ENCODE results near the gene TAOK1. TPM values are rescaled to one million over a fixed set of nuclear protein-coding genes. Genes with fewer than 3 reads are reported as not detected.
A peak's percentile ranks its signal among the peaks of the same experiment; 100 is the strongest.

TAOK1 gene
- total RNA-seq, 1 experiment from 2014 or later: 87.1 TPM

DNA sequence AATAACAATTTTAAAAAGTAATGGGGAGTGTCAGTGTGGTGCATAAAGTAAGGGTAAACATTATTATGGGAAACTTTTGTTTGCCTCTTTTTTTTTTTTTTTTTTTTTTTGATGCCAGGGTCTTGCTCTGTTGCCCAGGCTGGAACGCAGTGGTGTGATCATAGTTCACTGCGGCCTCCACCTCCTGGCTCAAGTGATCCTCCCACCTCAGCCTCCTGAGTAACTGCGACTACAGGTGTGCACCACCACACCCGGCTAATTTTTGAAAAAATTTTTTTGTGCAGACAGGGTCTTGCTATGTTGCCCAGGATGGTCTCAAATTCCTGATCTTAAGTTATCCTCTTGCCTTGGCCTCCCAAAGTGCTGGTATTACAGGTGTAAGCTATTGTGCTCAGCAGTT lies 10.7 kb downstream of the TAOK1 start:
- Mint-ChIP-seq H3K4me1 (peaks cover 7% of the 10 kb centered on the region; the same call in 1 of the 2 replicates), H3K27me3 (ENCODE audit: low read depth) (no peaks in the 10 kb centered on the region), H3K27ac (no peak overlapping the region), H3K36me3 (peaks cover 16% of the 10 kb centered on the region), H3K9me3 (peaks cover 4% of the 10 kb centered on the region; the same call in 1 of the 2 replicates), H3K4me3 (no peak overlapping the region)
- DNase-seq (ENCODE audit: low spot score) (no peak), ATAC-seq (no peak)
- POLR2A ChIA-PET: no interaction called here
- TF ChIP-seq ZNF121 (CRISPR knock-in tag; IDR thresholded peaks at IDR 0.05): peak; percentile 56
- TF ChIP-seq NR3C1 (CRISPR knock-in tag; conservative IDR thresholded peaks at IDR 0.05; ENCODE audit: low read depth): no peak
- CTCF ChIA-PET: interaction anchor here (0.6 kb wide), 1 partner anchor 254 kb away, joined by 3 read pairs; no protein-coding TSS in a partner anchor

DNA sequence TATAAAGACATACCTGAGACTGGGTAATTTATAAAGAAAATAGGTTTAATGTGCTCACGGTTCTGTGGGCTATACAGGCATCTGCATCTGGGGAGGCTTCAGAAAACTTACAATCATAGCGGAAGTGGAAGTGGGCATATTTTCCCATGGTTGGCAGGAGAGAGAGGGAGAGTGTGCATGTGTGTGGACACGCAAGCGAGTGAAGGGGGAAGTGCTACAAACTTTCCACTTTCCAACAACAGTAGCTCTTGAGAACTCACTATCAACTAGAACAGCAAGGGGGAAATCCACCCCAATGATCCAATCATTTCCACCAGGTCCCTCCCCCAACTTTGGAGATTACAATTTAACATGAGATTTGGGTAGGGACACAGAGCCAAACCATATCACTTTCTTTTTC lies 11.1 kb downstream of the TAOK1 start:
- Mint-ChIP-seq H3K4me3 (no peak overlapping the region), H3K4me1 (peaks cover 7% of the 10 kb centered on the region; the same call in 1 of the 2 replicates), H3K27ac (peak overlapping the region; percentile 57), H3K36me3 (peaks cover 16% of the 10 kb centered on the region), H3K9me3 (peaks cover 4% of the 10 kb centered on the region; the same call in 1 of the 2 replicates), H3K27me3 (ENCODE audit: low read depth) (no peaks in the 10 kb centered on the region)
- ATAC-seq: no peak
- TF ChIP-seq FOXJ3 (CRISPR knock-in tag; IDR thresholded peaks at IDR 0.05; ENCODE audit: borderline replicate concordance) (no peak), ZNF423 (CRISPR knock-in tag; IDR thresholded peaks at IDR 0.05) (no peak), IRF2 (CRISPR knock-in tag; IDR thresholded peaks at IDR 0.05; ENCODE audit: borderline replicate concordance, low read depth) (no peak), NR2C2 (CRISPR knock-in tag; IDR thresholded peaks at IDR 0.05) (no peak), FOXP1 (CRISPR knock-in tag; IDR thresholded peaks at IDR 0.05; ENCODE audit: borderline replicate concordance) (no peak), PRRX2 (CRISPR knock-in tag; IDR thresholded peaks at IDR 0.05) (no peak), HMGA2 (CRISPR knock-in tag; IDR thresholded peaks at IDR 0.05) (no peak), NR1H2 (CRISPR knock-in tag; IDR thresholded peaks at IDR 0.05) (no peak), ZNF396 (CRISPR knock-in tag; IDR thresholded peaks at IDR 0.05; ENCODE audit: borderline replicate concordance) (no peak)
- TF ChIP-seq, protein P1, sequence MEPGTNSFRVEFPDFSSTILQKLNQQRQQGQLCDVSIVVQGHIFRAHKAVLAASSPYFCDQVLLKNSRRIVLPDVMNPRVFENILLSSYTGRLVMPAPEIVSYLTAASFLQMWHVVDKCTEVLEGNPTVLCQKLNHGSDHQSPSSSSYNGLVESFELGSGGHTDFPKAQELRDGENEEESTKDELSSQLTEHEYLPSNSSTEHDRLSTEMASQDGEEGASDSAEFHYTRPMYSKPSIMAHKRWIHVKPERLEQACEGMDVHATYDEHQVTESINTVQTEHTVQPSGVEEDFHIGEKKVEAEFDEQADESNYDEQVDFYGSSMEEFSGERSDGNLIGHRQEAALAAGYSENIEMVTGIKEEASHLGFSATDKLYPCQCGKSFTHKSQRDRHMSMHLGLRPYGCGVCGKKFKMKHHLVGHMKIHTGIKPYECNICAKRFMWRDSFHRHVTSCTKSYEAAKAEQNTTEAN (CRISPR knock-in tag; IDR thresholded peaks at IDR 0.05): no peak
- TF ChIP-seq, protein P2, sequence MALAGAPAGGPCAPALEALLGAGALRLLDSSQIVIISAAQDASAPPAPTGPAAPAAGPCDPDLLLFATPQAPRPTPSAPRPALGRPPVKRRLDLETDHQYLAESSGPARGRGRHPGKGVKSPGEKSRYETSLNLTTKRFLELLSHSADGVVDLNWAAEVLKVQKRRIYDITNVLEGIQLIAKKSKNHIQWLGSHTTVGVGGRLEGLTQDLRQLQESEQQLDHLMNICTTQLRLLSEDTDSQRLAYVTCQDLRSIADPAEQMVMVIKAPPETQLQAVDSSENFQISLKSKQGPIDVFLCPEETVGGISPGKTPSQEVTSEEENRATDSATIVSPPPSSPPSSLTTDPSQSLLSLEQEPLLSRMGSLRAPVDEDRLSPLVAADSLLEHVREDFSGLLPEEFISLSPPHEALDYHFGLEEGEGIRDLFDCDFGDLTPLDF (CRISPR knock-in tag; IDR thresholded peaks at IDR 0.05): no peak
- TF ChIP-seq, protein P3, sequence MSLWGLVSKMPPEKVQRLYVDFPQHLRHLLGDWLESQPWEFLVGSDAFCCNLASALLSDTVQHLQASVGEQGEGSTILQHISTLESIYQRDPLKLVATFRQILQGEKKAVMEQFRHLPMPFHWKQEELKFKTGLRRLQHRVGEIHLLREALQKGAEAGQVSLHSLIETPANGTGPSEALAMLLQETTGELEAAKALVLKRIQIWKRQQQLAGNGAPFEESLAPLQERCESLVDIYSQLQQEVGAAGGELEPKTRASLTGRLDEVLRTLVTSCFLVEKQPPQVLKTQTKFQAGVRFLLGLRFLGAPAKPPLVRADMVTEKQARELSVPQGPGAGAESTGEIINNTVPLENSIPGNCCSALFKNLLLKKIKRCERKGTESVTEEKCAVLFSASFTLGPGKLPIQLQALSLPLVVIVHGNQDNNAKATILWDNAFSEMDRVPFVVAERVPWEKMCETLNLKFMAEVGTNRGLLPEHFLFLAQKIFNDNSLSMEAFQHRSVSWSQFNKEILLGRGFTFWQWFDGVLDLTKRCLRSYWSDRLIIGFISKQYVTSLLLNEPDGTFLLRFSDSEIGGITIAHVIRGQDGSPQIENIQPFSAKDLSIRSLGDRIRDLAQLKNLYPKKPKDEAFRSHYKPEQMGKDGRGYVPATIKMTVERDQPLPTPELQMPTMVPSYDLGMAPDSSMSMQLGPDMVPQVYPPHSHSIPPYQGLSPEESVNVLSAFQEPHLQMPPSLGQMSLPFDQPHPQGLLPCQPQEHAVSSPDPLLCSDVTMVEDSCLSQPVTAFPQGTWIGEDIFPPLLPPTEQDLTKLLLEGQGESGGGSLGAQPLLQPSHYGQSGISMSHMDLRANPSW (CRISPR knock-in tag; conservative IDR thresholded peaks at IDR 0.05; ENCODE audit: low read depth): no peak
- CTCF ChIA-PET: no interaction called here
- DNase-seq (ENCODE audit: low spot score): no peak
- POLR2A ChIA-PET: no interaction called here

DNA sequence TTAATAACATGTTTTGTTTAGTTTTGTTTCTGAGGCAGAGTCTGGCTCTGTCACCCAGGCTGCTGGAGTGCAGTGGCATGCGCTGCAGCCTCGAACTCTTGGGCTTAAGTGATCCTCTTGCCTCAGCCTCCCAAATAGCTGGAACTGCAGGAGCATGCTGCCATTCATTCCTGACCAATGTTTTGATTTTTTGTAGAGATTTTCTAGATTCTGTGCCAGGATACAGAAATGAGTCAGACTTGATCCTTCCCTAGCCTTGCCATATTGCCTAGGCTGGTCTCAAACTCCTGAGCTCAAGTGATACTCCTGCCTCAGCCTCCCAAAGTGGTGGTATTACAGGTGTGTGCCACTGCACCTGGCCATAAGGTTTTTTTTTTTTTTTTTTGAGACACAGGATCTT lies 17.7 kb downstream of the TAOK1 start:
- Mint-ChIP-seq H3K36me3 (peaks cover 6% of the 10 kb centered on the region), H3K4me1 (peaks cover 8% of the 10 kb centered on the region), H3K27ac (no peak overlapping the region; the same call in 1 of the 2 replicates), H3K27me3 (ENCODE audit: low read depth) (no peaks in the 10 kb centered on the region), H3K9me3 (no peaks in the 10 kb centered on the region), H3K4me3 (no peak overlapping the region)
- ChIA-PET POLR2A (no interaction called here), CTCF (interaction anchor here (0.7 kb wide), 1 partner anchor 112 kb away, joined by 3 read pairs; no protein-coding TSS in a partner anchor)
- no peak for DNase-seq (ENCODE audit: low spot score)
- TF ChIP-seq ZNF232 (CRISPR knock-in tag; IDR thresholded peaks at IDR 0.05) (no peak), KAT7 (CRISPR knock-in tag; IDR thresholded peaks at IDR 0.05; ENCODE audit: borderline replicate concordance) (no peak), NFATC4 (CRISPR knock-in tag; IDR thresholded peaks at IDR 0.05) (no peak), IRF2 (CRISPR knock-in tag; IDR thresholded peaks at IDR 0.05; ENCODE audit: borderline replicate concordance, low read depth) (no peak), EMX1 (CRISPR knock-in tag; IDR thresholded peaks at IDR 0.05) (no peak)
- TF ChIP-seq, protein P4, sequence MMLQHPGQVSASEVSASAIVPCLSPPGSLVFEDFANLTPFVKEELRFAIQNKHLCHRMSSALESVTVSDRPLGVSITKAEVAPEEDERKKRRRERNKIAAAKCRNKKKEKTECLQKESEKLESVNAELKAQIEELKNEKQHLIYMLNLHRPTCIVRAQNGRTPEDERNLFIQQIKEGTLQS (CRISPR knock-in tag; conservative IDR thresholded peaks at IDR 0.05): no peak
- TF ChIP-seq, protein P5, sequence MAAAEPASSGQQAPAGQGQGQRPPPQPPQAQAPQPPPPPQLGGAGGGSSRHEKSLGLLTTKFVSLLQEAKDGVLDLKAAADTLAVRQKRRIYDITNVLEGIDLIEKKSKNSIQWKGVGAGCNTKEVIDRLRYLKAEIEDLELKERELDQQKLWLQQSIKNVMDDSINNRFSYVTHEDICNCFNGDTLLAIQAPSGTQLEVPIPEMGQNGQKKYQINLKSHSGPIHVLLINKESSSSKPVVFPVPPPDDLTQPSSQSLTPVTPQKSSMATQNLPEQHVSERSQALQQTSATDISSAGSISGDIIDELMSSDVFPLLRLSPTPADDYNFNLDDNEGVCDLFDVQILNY (CRISPR knock-in tag; IDR thresholded peaks at IDR 0.05): no peak
- ATAC-seq: no peak
